Ovary (tissue), 9 donors: ENCODE results near the gene BMPR1A. TPM values are rescaled to one million over a fixed set of nuclear protein-coding genes. Genes with fewer than 3 reads are reported as not detected.

Source experiments
- DNase-seq, 5 donors: peaks; one replicate each; pipeline ENCODE4 v3.0.0-alpha.2; 2019 to 2020
- H3K27ac ChIP-seq, 2 donors: fragments of 200-600 bp; one replicate each; pipeline versions ENCODE4 v1.5.1 to v1.8.0; 2019 to 2022
- H3K27me3 ChIP-seq: fragments of 200-600 bp; one replicate; pipeline ENCODE4 v1.8.0; 2022
- H3K36me3 ChIP-seq: fragments of 200-600 bp; sonication (generic); one replicate; pipeline ENCODE4 v1.5.1; 2019
- H3K4me1 ChIP-seq: one replicate; pipeline ENCODE4 v1.8.1; 2013; ENCODE audit warnings: mild to moderate bottlenecking, moderate library complexity; ENCODE audit not compliant: insufficient read depth
- H3K4me3 ChIP-seq: fragments of 200-600 bp; sonication (generic); one replicate; pipeline ENCODE4 v1.5.1; 2017
- H3K9me3 ChIP-seq, 2 donors: fragments of 200-600 bp in 1 of 2; sonication (generic) in 1 of 2; one replicate each; pipeline versions ENCODE4 v1.5.1 to v1.8.1; 2013 to 2019; ENCODE audit warnings: mild to moderate bottlenecking in 1 of 2, moderate library complexity in 1 of 2
- EP300 ChIP-seq: sonication (generic); formaldehyde crosslinking; IDR thresholded peaks from one replicate; pipeline ENCODE4 v1.6.1; 2017; ENCODE audit warnings: antibody characterized with exemption
- POLR2A ChIP-seq: fragments of 450-650 bp; IDR thresholded peaks from one replicate; pipeline ENCODE4 v1.6.1; 2017; ENCODE audit warnings: antibody characterized with exemption, mild to moderate bottlenecking, moderate library complexity
- WGBS, 3 donors: extraction: QIAGEN DNeasy Blood & Tissue Kit in 1 of 3; methylation state at CpG; one replicate each; pipeline versions ENCODE4 v1.1.5 to v1.1.7; 2013 to 2017; 5-methylcytosine and 5-hydroxymethylcytosine counted together
- intact Hi-C, 4 donors: fragments of 100-400 bp; cut with DNase I; formaldehyde crosslinking; loops; one replicate each; pipeline versions ENCODE4 v1.11.0 to v1.15.1; 2022 to 2023
- polyA plus RNA-seq, 2 donors: library from polyadenylated mRNA; stranded (reverse); fragments of 200-250 nt in 1 of 2; fragments of 350-450 nt in 1 of 2; fragmentation: Illumina TruSeq in 1 of 2; extraction: RNeasy Lipid Tissue Mini Kit (QIAGEN cat#74804) in 1 of 2; gene quantifications; one replicate each; pipeline ENCODE4 v1.2.3, GENCODE V29; 2013 to 2014
- total RNA-seq, 7 donors: library from RNA; depleted of rRNA in 2 of 7; stranded (reverse); fragments of >200 nt in 2 of 7; fragmentation: NEBNext Ultra II Directional in 3 of 7; extraction: Animal tissue kit (Norgen Biotek cat#: 25700) in 3 of 7; gene quantifications; one replicate each; pipeline versions ENCODE4 v1.1.0 to v1.2.4, GENCODE V29; 2016 to 2023
- TF ChIP-seq, protein P1 (sequence below), 3 donors: fragments of 450-650 bp in 2 of 3; fragments of 200-600 bp in 1 of 3; IDR thresholded peaks; one replicate each; pipeline versions ENCODE4 v1.5.1 to v1.8.0; 2016 to 2022; ENCODE audit warnings: antibody characterized with exemption in 3 of 3, mild to moderate bottlenecking in 1 of 3
- donor health status: DM: no; HTN: no; CAD: no; lungs with moderate emphysema.
- donor health status: DM: no; HTN: no; CAD: no.
- donor health status: Bipolar disorder and iron deficiency.
- donor health status: DM: yes; HTN: yes; CAD: no.
- donor health status: DM: no; HTN: no; CAD: no.
- donor health status: DM: yes; HTN: yes; CAD: no.

The BMPR1A gene
- total and polyA plus RNA-seq, 9 donors = 19.0 to 77.9 (median 55.8) TPM

DNA sequence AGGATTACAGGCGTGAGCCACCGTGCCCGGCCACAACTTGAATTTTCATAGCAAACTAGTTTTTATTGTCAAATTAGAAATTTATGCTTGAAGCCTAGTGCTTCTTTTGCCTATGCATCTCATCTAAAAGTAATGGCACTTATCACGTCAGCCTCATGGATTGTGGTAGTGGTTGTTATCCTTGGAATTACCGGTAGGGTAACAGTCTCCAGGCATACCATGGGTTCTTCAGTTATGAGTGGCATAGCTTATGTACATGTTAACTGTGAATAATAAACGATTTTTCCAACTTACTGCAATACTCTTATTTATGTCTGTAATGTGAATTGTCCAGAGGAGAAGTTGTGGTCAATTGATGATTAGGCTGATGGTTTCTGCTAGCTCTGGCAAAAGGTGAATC is 63.1 kb downstream of the BMPR1A start:
- WGBS, 3 donors = 80 to 94% (median 89%) methylated on average over 6 of the region's 6 CpGs
- TF ChIP-seq POLR2A = no peak
- TF ChIP-seq, protein P1, sequence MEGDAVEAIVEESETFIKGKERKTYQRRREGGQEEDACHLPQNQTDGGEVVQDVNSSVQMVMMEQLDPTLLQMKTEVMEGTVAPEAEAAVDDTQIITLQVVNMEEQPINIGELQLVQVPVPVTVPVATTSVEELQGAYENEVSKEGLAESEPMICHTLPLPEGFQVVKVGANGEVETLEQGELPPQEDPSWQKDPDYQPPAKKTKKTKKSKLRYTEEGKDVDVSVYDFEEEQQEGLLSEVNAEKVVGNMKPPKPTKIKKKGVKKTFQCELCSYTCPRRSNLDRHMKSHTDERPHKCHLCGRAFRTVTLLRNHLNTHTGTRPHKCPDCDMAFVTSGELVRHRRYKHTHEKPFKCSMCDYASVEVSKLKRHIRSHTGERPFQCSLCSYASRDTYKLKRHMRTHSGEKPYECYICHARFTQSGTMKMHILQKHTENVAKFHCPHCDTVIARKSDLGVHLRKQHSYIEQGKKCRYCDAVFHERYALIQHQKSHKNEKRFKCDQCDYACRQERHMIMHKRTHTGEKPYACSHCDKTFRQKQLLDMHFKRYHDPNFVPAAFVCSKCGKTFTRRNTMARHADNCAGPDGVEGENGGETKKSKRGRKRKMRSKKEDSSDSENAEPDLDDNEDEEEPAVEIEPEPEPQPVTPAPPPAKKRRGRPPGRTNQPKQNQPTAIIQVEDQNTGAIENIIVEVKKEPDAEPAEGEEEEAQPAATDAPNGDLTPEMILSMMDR (IDR thresholded peaks at IDR 0.05) = no peak
- no peak for TF ChIP-seq EP300
- no peaks in the 10 kb centered on the region for H3K9me3 ChIP-seq
- H3K4me3 ChIP-seq = no peak overlapping the region
- H3K4me1 ChIP-seq = peaks cover 18% of the 10 kb centered on the region
- intact Hi-C loops = no loop called here
- DNase-seq = no peak
- no peak overlapping the region for H3K27ac ChIP-seq
- no peaks in the 10 kb centered on the region for H3K27me3 ChIP-seq
- H3K36me3 ChIP-seq = no peaks in the 10 kb centered on the region

- Histone ChIP-seq H3K4me1 (peaks cover 11% of the 10 kb centered on the region), H3K27ac (no peak overlapping the region), H3K27me3 (no peaks in the 10 kb centered on the region), H3K36me3 (no peaks in the 10 kb centered on the region), H3K9me3 (no peaks in the 10 kb centered on the region), H3K4me3 (no peak overlapping the region)
- TF ChIP-seq POLR2A = no peak
- TF ChIP-seq, protein P1 (IDR thresholded peaks at IDR 0.05) = no peak
- no peak for TF ChIP-seq EP300
- DNase-seq = no peak
- WGBS, 3 donors = 90 to 94% (median 92%) methylated on average over 5 of the region's 5 CpGs
- intact Hi-C loops = no loop called here
These were observed 64.1 kb downstream of the BMPR1A start for GRCh38 chr10:86820509-86820908.

- intact Hi-C loops = no loop called here
- Histone ChIP-seq H3K4me1 (peaks cover 7% of the 10 kb centered on the region), H3K36me3 (no peaks in the 10 kb centered on the region), H3K9me3 (no peaks in the 10 kb centered on the region), H3K4me3 (no peak overlapping the region), H3K27me3 (no peaks in the 10 kb centered on the region), H3K27ac (no peak overlapping the region)
- WGBS, 3 donors = 46% methylated on average over 6 of the region's 6 CpGs
- DNase-seq = peak in 4 of 5 donors; percentile 28 to 48 (median 42)
- no peak for TF ChIP-seq EP300
- no peak for TF ChIP-seq POLR2A
- TF ChIP-seq, protein P1 (IDR thresholded peaks at IDR 0.05) = no peak
These were observed 65.1 kb downstream of the BMPR1A start for GRCh38 chr10:86821388-86821999.

DNA sequence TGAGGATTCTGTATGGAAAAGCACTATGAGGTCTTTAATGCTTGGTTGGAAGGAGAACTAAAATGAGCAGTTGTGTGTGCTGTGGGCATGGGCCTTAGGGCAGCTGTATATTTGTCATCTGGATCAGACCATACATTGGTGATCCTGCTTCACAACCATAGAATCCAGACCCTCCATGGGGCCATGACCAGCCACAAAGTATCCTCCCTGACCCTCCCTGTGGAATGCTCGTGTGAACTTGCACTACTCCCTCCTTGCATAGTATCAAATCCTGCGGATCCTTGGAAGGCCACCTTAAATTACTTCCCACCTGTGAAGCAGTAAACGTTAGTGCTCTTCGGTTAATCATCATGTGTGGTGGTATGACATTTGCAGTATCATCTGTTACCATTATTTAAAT is 67.1 kb downstream of the BMPR1A start:
- Histone ChIP-seq H3K4me1 (peaks cover 7% of the 10 kb centered on the region), H3K27me3 (no peaks in the 10 kb centered on the region), H3K4me3 (no peak overlapping the region), H3K27ac (no peak overlapping the region), H3K36me3 (no peaks in the 10 kb centered on the region), H3K9me3 (no peaks in the 10 kb centered on the region)
- no peak for DNase-seq
- 69 to 72% (median 70%) methylated on average over 4 of the region's 4 CpGs for WGBS, 3 donors
- intact Hi-C loops = no loop called here
- TF ChIP-seq POLR2A = no peak
- TF ChIP-seq EP300 = no peak
- TF ChIP-seq, protein P1 (IDR thresholded peaks at IDR 0.05) = no peak
